Glutamatergic neuron (in vitro differentiated cells): ENCODE results near the gene SLC9B2. TPM values are rescaled to one million over a fixed set of nuclear protein-coding genes. Genes with fewer than 3 reads are reported as not detected.

ENCODE experiments used
- DNase-seq: peaks from one replicate; pipeline ENCODE4 v3.0.0; 2022
- H3K27ac Mint-ChIP-seq: one replicate; pipeline ENCODE4 v1.8.0; 2020; ENCODE audit warnings: mild to moderate bottlenecking, mixed read lengths, inconsistent platforms; ENCODE audit not compliant: unreplicated experiment
- H3K27me3 Mint-ChIP-seq: one replicate; pipeline ENCODE4 v1.8.0; 2020; ENCODE audit warnings: mild to moderate bottlenecking, moderate library complexity, mixed read lengths, inconsistent platforms; ENCODE audit not compliant: unreplicated experiment
- H3K36me3 Mint-ChIP-seq: one replicate; pipeline ENCODE4 v1.8.0; 2020; ENCODE audit warnings: mild to moderate bottlenecking, mixed read lengths, inconsistent platforms; ENCODE audit not compliant: unreplicated experiment
- H3K4me1 Mint-ChIP-seq: one replicate; pipeline ENCODE4 v1.8.0; 2020; ENCODE audit warnings: mild to moderate bottlenecking, low read depth, mixed read lengths, inconsistent platforms; ENCODE audit not compliant: unreplicated experiment
- H3K4me3 Mint-ChIP-seq: one replicate; pipeline ENCODE4 v1.8.0; 2020; ENCODE audit warnings: mild to moderate bottlenecking, mixed read lengths, inconsistent platforms; ENCODE audit not compliant: unreplicated experiment
- H3K9me3 Mint-ChIP-seq: one replicate; pipeline ENCODE4 v1.8.0; 2020; ENCODE audit warnings: mild to moderate bottlenecking, moderate library complexity, mixed read lengths, inconsistent platforms; ENCODE audit not compliant: unreplicated experiment
- total RNA-seq: library from RNA; stranded (reverse); fragmentation: NEBNext Ultra II Directional; extraction: Animal tissue kit (Norgen Biotek cat#: 25700); gene quantifications from one replicate; pipeline ENCODE4 v1.2.1, GENCODE V29; 2021; ENCODE audit not compliant: unreplicated experiment
- TF ChIP-seq, protein P1 (sequence below): fragments of 200-600 bp; sonication (generic); IDR thresholded peaks from one replicate; pipeline ENCODE4 v1.5.0; 2021; ENCODE audit not compliant: partially characterized antibody, unreplicated experiment

The SLC9B2 gene
- total RNA-seq, 1 donor from 2014 or later: 14.4 TPM

- H3K4me1 Mint-ChIP-seq: peaks cover 2% of the 10 kb centered on the region
- no peak overlapping the region for H3K27ac Mint-ChIP-seq
- no peak for DNase-seq
- no peaks in the 10 kb centered on the region for H3K27me3 Mint-ChIP-seq
- H3K4me3 Mint-ChIP-seq: no peak overlapping the region
- TF ChIP-seq, protein P1, sequence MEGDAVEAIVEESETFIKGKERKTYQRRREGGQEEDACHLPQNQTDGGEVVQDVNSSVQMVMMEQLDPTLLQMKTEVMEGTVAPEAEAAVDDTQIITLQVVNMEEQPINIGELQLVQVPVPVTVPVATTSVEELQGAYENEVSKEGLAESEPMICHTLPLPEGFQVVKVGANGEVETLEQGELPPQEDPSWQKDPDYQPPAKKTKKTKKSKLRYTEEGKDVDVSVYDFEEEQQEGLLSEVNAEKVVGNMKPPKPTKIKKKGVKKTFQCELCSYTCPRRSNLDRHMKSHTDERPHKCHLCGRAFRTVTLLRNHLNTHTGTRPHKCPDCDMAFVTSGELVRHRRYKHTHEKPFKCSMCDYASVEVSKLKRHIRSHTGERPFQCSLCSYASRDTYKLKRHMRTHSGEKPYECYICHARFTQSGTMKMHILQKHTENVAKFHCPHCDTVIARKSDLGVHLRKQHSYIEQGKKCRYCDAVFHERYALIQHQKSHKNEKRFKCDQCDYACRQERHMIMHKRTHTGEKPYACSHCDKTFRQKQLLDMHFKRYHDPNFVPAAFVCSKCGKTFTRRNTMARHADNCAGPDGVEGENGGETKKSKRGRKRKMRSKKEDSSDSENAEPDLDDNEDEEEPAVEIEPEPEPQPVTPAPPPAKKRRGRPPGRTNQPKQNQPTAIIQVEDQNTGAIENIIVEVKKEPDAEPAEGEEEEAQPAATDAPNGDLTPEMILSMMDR: no peak
- no peaks in the 10 kb centered on the region for H3K9me3 Mint-ChIP-seq
- H3K36me3 Mint-ChIP-seq: no peaks in the 10 kb centered on the region
These were observed 35.0 kb upstream of the SLC9B2 start for GRCh38 chr4:103111598-103111997.

DNA sequence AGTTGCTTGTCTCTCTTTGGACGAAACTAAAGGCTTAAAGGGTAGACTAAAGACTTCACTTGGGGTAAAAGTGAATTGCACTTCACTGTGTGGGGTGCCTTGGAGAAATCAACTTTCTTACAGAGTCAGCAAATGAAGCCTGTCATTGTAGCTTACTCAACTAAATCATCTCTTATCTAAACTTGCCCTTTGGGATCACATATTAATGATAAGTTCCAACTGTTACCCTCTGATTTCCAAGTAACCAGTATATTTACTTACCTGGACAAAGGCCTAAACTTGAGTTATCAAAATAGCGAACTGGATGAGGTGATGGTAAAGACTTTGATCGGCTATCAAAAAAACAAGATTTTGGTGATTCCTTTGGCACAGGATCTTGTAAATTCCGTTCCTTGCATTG, 32.0 kb upstream of the SLC9B2 start:
- H3K4me3 Mint-ChIP-seq: no peak overlapping the region
- H3K27me3 Mint-ChIP-seq: no peaks in the 10 kb centered on the region
- TF ChIP-seq, protein P1: no peak
- no peaks in the 10 kb centered on the region for H3K36me3 Mint-ChIP-seq
- no peak overlapping the region for H3K27ac Mint-ChIP-seq
- H3K9me3 Mint-ChIP-seq: no peaks in the 10 kb centered on the region
- no peak for DNase-seq
- H3K4me1 Mint-ChIP-seq: no peaks in the 10 kb centered on the region

- no peaks in the 10 kb centered on the region for H3K9me3 Mint-ChIP-seq
- no peaks in the 10 kb centered on the region for H3K4me1 Mint-ChIP-seq
- DNase-seq: no peak
- TF ChIP-seq, protein P1: no peak
- no peak overlapping the region for H3K27ac Mint-ChIP-seq
- H3K27me3 Mint-ChIP-seq: no peaks in the 10 kb centered on the region
- no peaks in the 10 kb centered on the region for H3K36me3 Mint-ChIP-seq
- no peak overlapping the region for H3K4me3 Mint-ChIP-seq
These were observed 29.2 kb upstream of the SLC9B2 start for GRCh38 chr4:103105558-103106356.

GRCh38 chr4:103104886-103105285, 28.3 kb upstream of the SLC9B2 start:
- Mint-ChIP-seq H3K4me1 (no peaks in the 10 kb centered on the region), H3K9me3 (no peaks in the 10 kb centered on the region), H3K27ac (no peak overlapping the region), H3K27me3 (no peaks in the 10 kb centered on the region), H3K36me3 (no peaks in the 10 kb centered on the region), H3K4me3 (no peak overlapping the region)
- no peak for DNase-seq
- TF ChIP-seq, protein P1: no peak

DNA sequence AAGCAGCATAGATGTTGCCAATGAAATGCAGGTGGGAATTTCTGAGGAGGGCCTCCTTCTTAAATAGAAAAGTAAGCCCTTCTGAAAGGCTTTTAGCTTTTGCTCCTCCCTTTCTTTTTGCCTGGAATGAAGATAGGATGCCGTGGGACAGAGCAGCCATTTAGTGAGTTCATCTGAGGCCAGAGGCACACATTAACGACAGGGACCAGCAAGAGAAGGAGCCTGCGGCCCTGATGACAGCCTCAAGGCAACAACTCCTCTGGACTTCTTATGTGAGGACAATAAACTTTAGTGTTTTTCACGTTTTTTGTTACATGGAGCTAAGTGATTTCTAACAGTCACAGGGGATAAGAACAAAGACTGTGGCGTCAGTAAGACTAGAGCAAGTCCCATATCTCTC, 24.1 kb upstream of the SLC9B2 start:
- DNase-seq: no peak
- no peaks in the 10 kb centered on the region for H3K9me3 Mint-ChIP-seq
- no peaks in the 10 kb centered on the region for H3K4me1 Mint-ChIP-seq

More for the DNA sequence above, 24.1 kb upstream of the SLC9B2 start:
- H3K27me3 Mint-ChIP-seq: peaks cover 4% of the 10 kb centered on the region
- TF ChIP-seq, protein P1: no peak
- H3K27ac Mint-ChIP-seq: no peak overlapping the region
- no peaks in the 10 kb centered on the region for H3K36me3 Mint-ChIP-seq
- no peak overlapping the region for H3K4me3 Mint-ChIP-seq
